HG02943 (cell line): ENCODE results near the gene KLF11.
"Not testable (repeated sequence)": the region's sequence is repeated elsewhere in the genome, so short reads cannot be mapped to it uniquely, and the experiment has no call there.

Source experiments
- ATAC-seq: cut with Tn5 transposase; IDR thresholded peaks from one replicate; pipeline ENCODE4 v1.9.1; 2021; ENCODE audit warnings: mild to moderate bottlenecking, low read depth, moderate library complexity; ENCODE audit not compliant: unreplicated experiment

The KLF11 gene

GRCh38 chr2:10009271-10009810, 34.0 kb upstream of the KLF11 start:
- no peak for ATAC-seq

DNA sequence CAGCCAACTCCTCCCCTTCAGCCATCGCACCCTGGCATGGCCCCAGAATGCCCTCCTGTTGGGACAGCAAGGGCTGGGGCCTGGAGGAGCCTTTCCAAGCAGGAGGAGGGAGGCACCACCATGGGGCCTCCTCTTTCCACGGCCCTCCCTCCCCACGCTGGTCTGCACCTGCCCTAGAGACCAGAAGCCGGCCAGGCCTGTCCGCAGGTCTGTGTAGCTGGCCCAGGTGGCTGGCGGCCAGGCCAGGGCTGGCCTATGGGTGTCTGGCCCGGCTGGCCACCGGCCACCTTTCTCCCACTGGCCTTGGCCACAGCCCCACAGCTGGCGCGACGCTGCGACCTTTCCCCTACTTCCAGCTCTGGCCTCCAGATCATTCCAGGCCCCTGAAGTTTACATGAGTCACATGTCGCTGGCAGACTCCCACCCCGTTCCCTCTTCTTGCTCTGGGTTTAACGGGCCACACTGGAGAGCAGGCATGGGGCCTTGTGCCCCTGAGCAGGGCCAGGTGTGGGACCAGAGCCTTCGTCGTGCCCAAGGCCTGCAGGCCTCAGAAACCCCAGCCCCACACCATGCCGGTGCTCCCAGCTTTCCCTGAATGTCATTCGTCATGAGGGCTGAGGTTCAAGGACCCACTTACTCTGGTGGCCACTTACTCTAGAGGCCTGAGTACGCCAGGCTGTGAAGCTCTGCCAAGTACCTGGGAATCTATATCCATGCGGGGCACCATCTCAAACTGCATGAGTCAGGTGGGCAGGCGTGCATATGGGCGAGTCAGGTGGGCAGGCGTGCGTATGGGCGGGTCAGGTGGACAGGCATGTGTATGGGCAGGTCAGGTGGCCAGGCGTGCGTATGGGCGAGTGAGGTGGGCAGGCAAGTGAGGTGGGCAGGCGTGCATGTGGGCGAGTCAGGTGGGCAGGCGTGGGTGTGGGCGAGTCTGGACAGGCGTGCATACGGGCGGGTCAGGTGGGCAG, 33.3 kb upstream of the KLF11 start:
- ATAC-seq = no peak

DNA sequence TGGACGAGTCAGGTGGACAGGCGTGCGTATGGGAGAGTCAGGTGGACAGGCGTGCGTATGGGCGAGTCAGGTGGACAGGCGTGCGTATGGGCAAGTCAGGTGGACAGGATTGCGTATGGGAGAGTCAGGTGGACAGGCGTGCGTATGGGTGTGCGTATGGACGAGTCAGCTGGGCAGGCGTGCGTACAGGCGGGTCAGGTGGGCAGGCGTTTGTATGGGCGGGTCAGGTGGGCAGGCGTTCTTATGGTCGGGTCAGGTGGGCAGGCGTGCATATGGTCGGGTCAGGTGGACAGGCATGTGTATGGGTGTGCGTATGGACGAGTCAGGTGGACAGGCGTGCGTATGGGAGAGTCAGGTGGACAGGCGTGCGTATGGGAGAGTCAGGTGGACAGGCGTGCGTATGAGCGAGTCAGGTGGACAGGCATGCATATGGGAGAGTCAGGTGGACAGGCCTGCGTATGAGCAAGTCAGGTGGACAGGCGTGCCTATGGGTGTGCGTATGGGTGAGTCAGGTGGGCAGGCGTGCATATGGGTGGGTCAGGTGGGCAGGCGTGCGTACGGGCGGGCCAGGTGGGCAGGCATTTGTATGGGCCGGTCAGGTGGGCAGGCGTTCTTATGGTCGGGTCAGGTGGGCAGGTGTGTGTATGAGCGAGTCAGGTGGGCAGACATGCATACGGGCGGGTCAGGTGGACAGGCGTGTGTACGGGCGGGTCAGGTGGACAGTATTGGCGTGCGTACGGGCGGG, 32.3 kb upstream of the KLF11 start:
- not testable (repeated sequence) for ATAC-seq

GRCh38 chr2:10011606-10012325, 31.6 kb upstream of the KLF11 start:
- not testable (repeated sequence) for ATAC-seq

- ATAC-seq = not testable (repeated sequence)
These were observed 30.9 kb upstream of the KLF11 start for GRCh38 chr2:10012366-10012962.

- ATAC-seq = no peak
These were observed 30.3 kb upstream of the KLF11 start for GRCh38 chr2:10012963-10013461.

GRCh38 chr2:10013651-10014417, 29.5 kb upstream of the KLF11 start:
- not testable (repeated sequence) for ATAC-seq

GRCh38 chr2:10014418-10015190, 28.7 kb upstream of the KLF11 start:
- ATAC-seq = no peak

- not testable (repeated sequence) for ATAC-seq
These were observed 27.9 kb upstream of the KLF11 start for GRCh38 chr2:10015376-10015989.

GRCh38 chr2:10016001-10016801, 27.1 kb upstream of the KLF11 start:
- ATAC-seq = no peak

DNA sequence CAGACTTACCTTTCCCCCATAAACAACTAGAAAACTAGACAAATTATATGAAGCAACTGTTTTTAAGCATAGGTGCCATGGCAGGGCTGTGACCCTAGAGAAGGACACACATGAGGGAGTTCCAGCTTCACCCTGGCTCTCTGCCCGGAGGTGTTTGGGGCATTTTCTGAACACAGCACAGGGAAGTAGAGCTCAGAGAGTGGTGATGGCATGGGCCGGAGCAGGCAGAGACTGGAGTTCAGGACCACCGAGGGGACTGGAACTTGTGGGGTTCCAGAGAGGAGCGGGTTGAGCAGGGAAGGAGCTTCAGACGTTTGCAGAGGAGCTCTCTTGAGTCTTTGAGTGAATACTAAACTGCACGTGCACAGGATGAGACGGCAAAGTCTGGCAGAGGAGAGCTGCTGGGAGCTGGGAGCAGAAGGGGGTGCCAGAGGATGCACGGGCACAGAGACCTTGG, 26.5 kb upstream of the KLF11 start:
- ATAC-seq = no peak

DNA sequence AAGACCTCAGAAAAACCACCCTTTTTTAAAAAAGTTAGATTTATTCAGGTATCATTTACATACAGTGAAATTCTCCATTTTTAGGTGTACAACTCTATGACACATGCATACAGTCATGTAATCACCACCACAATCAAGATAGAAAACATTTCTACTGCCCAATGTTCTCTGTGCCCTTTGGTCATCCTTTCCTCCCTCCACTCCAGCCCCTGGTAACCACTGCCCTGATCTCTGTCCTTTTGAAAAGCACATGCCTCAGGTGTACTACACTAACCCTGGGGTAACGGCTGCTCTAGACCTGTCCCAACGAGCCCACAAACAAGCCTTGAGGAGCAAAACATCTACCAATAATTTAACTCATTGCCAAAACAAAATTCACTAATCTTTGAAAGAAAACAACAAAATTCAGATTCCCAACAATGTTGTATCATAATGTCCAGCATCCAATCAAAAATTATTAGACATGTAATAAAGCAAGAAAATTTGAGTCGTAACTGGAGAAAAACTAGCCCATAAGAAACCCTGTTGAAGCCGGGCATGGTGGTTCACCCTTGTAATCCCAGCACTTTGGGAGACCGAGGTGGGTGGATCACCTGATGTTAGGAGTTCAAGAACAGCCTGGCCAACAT, 25.9 kb upstream of the KLF11 start:
- no peak for ATAC-seq

DNA sequence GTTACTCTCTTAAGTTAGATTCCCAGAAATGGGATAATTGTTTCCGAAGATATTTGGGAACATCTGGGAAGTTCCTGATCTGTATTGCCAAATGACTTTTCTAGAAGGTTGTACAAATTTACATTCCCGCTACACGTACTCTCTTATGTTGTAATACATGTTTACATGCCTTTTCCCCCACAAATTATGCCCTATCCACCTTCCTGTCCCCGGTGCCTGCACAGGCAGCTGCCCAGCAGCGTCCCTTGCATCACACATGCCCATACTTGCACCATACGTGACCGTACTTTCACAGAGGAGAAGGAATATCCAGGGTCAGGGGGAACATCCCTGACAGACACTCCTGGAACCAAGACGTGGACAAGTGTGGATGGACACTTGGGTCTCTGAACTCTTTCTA, 24.2 kb upstream of the KLF11 start:
- ATAC-seq = no peak

DNA sequence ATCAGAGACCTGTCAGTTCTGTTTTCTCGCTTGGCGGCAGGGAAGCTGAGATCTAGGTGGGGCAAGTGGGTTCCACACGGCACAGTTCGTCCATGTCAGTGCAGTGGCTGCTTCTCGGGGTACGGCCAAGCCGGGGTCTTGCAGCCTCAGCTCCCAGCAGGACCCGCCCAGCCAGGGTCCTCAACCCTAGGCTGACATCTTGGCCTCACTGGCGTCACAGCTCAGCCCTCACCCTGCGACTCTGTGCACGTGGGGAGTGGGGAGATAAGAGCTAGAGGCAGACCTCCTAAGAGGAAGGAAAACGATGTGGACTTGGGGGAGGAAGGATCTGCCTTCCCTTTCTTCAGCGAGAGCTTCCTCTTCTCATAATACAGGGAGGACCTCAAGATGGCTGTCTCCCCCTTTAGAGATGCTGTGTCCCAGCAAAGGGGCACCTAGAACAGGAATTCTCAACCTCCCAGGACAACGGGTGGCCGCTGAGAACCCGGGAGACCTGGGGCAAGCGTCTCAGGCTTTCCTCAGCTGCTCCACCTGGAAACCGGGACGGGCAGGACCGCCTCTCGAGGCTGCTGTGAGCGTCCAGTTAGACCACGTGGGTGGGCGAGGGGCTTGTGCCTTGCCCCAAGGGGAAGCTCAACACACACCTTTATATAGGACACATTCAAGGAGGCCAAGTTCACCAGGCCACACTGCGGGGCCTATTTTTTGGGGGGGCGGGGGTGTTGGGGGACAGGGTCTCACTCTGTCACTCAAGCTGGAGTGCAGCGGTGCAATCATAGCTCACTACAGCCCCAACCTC, 23.5 kb upstream of the KLF11 start:
- no peak for ATAC-seq

DNA sequence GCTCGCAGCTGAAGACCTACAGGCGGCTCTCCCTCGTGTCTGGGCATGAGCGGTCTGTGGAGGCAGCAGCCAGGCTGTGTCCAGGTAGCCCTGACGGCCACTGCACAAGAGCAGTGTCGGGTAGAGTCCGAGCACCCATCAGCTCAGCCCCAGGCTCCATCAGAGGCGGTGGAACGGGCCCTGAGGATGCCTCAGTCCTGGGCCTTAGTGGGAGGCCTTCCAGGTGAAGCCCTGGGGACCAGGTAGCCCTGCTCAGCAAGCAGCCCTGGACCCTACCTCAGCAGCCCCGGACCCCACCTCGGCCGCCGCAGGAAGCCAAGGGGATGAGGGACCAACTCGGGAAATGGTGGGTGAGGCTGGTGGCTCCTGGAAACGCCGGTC, 21.3 kb upstream of the KLF11 start:
- no peak for ATAC-seq

GRCh38 chr2:10022445-10022844, 20.9 kb upstream of the KLF11 start:
- no peak for ATAC-seq
